CD4-positive, alpha-beta memory T cell (primary cell): ENCODE measurements around the gene TXNDC17. TPM values are rescaled to one million over a fixed set of nuclear protein-coding genes. Genes with fewer than 3 reads are reported as not detected.

Experiments
- CTCF ChIA-PET: fragments of 350-600 bp; sonication (Branson Sonifier 250); formaldehyde crosslinking; loops from one replicate; lab custom pipeline; 2021; ENCODE audit warnings: inconsistent platforms; ENCODE audit not compliant: partially characterized antibody; lab: Charles Lee
- POLR2A ChIA-PET: fragments of 350-600 bp; sonication (Branson Sonifier 250); formaldehyde crosslinking; loops from one replicate; lab custom pipeline; 2021; ENCODE audit not compliant: partially characterized antibody; lab: Charles Lee
- DNase-seq, 5 donors: peaks; one replicate each; pipeline versions ENCODE4 v3.0.0 to v3.0.0-alpha.2; 2020 to 2022; ENCODE audit warnings: mixed read lengths in 1 of 5
- H3K27ac ChIP-seq: one replicate; pipeline ENCODE4 v1.7.0; 2013; ENCODE audit warnings: low read depth, low read length
- H3K27me3 ChIP-seq: 2 replicates; pipeline ENCODE4 v1.7.0; 2013; ENCODE audit warnings: mild to moderate bottlenecking, low read length, moderate library complexity; ENCODE audit not compliant: insufficient read depth
- H3K36me3 ChIP-seq: 2 replicates; pipeline ENCODE4 v1.7.0; 2013; ENCODE audit warnings: mild to moderate bottlenecking, low read length, moderate library complexity; ENCODE audit not compliant: insufficient read depth
- H3K4me1 ChIP-seq: 2 replicates; pipeline ENCODE4 v1.7.0; 2013; ENCODE audit warnings: mild to moderate bottlenecking, low read length, moderate library complexity; ENCODE audit not compliant: insufficient read depth
- H3K4me3 ChIP-seq, 2 donors: one replicate each; pipeline ENCODE4 v1.7.0; 2013; ENCODE audit warnings: low read length in 2 of 2, mild to moderate bottlenecking in 1 of 2
- H3K9me3 ChIP-seq, 2 donors: one replicate each; pipeline ENCODE4 v1.7.0; 2013; ENCODE audit warnings: low read length in 2 of 2, control low read depth in 1 of 2; ENCODE audit not compliant: control insufficient read depth in 1 of 2
- H3K27ac Mint-ChIP-seq, 7 donors: one replicate each; pipeline ENCODE4 v1.8.0; 2020 to 2021; ENCODE audit warnings: mixed read lengths in 7 of 7, mild to moderate bottlenecking in 6 of 7, inconsistent platforms in 3 of 7, moderate library complexity in 3 of 7
- H3K27me3 Mint-ChIP-seq, 2 donors: one replicate each; pipeline ENCODE4 v1.8.0; 2020 to 2021; ENCODE audit warnings: mixed read lengths in 2 of 2
- H3K36me3 Mint-ChIP-seq, 2 donors: one replicate each; pipeline ENCODE4 v1.8.0; 2020 to 2021; ENCODE audit warnings: mixed read lengths in 2 of 2, inconsistent platforms in 1 of 2, mild to moderate bottlenecking in 1 of 2
- H3K4me1 Mint-ChIP-seq, 4 donors: one replicate each; pipeline ENCODE4 v1.8.0; 2020 to 2021; ENCODE audit warnings: mixed read lengths in 4 of 4, mild to moderate bottlenecking in 1 of 4
- H3K4me3 Mint-ChIP-seq, 8 donors: one replicate each; pipeline ENCODE4 v1.8.0; 2020 to 2021; ENCODE audit warnings: mixed read lengths in 8 of 8, mild to moderate bottlenecking in 7 of 8, moderate library complexity in 6 of 8, inconsistent platforms in 3 of 8
- H3K9me3 Mint-ChIP-seq, 8 donors: one replicate each; pipeline ENCODE4 v1.8.0; 2020 to 2021; ENCODE audit warnings: mixed read lengths in 8 of 8, mild to moderate bottlenecking in 5 of 8, inconsistent platforms in 3 of 8, moderate library complexity in 1 of 8
- intact Hi-C: fragments of 100-400 bp; cut with micrococcal nuclease; formaldehyde crosslinking; loops from one replicate; pipeline ENCODE4 v1.15.1; 2023
- polyA plus RNA-seq, 2 donors: library from polyadenylated mRNA; unstranded; fragments of 300-500 nt; fragmentation: Illumina TruSeq; gene quantifications; one replicate each; pipeline ENCODE4 v1.2.3, GENCODE V29; 2021
- total RNA-seq, 2 experiments: library from RNA; stranded (reverse); gene quantifications; one replicate each; pipeline ENCODE4 v1.2.3, GENCODE V29; 2021

The TXNDC17 gene
- total and polyA plus RNA-seq, 4 experiments from 2014 or later, result 17.0 to 122 (median 50.9) TPM

DNA sequence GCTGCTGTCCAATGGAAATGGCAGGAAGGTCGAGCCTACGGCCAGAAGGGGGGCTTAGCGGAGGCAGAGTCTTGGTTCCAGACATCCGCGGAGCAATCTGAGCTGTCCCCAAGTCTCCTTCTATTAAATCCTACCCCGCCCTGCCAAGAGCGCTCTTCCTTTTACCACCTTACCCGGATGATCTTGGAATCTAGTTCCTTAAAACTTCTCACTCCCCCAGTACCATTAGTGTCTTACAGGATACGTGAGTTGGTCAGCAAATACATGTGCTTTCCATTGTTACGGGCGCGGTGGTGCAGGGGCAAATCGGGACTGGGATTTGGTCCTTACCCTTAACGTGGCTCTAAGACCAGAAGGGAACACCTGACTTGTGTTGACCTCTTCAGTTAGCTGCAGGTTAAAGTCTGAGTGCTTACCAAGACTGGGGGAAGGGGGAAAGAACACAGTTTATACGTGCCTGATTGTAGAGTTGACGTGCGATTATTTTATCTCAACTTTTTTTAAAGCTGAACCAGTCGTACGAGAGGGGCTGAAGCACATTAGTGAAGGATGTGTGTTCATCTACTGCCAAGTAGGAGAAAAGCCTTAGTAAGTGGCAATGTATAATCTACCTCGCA is 495 bp downstream of the TXNDC17 start:
- ChIA-PET CTCF (interaction anchor here (0.9 to 1.9 kb wide), 3 partner anchors 10 to 25 kb away, joined by 3 to 9 read pairs (median 3); partner anchors contain the start of genes C17orf100 and MED31), POLR2A (interaction anchor here (0.6 to 5.6 kb wide), 9 partner anchors 9 to 1606 kb away, joined by 3 to 78 read pairs (median 4); partner anchors contain the start of genes C17orf100, CTC1, MED31 and NUP88)
- DNase-seq, result peak in 3 of 5 donors; percentile 18 to 47 (median 21)
- H3K27me3 Mint-ChIP-seq, result no peaks in the 10 kb centered on the region
- Histone ChIP-seq H3K9me3 (no peaks in the 10 kb centered on the region), H3K4me3 (peak overlapping the region; percentile 74 to 94), H3K4me1 (peaks cover 40% of the 10 kb centered on the region), H3K36me3 (peaks cover 12% of the 10 kb centered on the region), H3K27ac (peak overlapping the region; percentile 81), H3K27me3 (no peaks in the 10 kb centered on the region)
- peak overlapping the region; percentile 96 to 99 (median 98) for H3K27ac Mint-ChIP-seq
- peaks cover 20 to 72% (median 45%) of the 10 kb centered on the region in 4 donors for H3K4me1 Mint-ChIP-seq
- peaks cover 18 to 43% of the 10 kb centered on the region in 2 donors for H3K36me3 Mint-ChIP-seq
- intact Hi-C loops, result loop anchor here (2.0 to 10.0 kb wide), 3 partner anchors 113 to 1057 kb away; partner anchors contain the start of genes NLRP1 and XAF1
- no peaks in the 10 kb centered on the region for H3K9me3 Mint-ChIP-seq
- peak overlapping the region; percentile 95 to 98 (median 96) for H3K4me3 Mint-ChIP-seq

DNA sequence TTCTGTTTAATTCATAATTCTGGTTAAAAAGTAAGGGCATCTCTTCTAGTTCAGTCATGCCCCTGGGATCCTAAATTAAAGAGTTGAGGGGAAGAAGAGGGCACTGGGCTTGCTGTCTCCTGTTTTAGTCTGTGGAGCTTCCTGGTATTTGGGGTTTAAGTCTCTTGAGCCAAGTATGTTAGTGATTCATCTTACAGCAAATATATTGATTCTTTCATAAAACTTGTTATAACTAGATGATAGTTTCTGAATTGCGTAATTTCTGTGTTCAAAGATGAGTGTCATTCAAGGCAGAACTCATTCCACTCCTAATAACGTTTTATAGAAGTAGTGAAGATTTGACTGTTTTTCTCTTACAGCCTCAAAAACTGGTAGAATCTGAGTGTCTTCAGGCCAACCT is 1.7 kb downstream of the TXNDC17 start:
- POLR2A ChIA-PET, result interaction anchor here (3.4 to 5.6 kb wide), 2 partner anchors 8 to 15 kb away, joined by 30 to 78 read pairs; partner anchors contain the start of genes C17orf100 and MED31
- Mint-ChIP-seq H3K36me3 (peaks cover 23 to 53% of the 10 kb centered on the region in 2 donors), H3K9me3 (no peaks in the 10 kb centered on the region), H3K4me1 (peaks cover 25 to 81% (median 51%) of the 10 kb centered on the region in 4 donors), H3K27me3 (no peaks in the 10 kb centered on the region), H3K4me3 (peak overlapping the region in 6 of 8 donors; percentile 29 to 96 (median 60)), H3K27ac (peak overlapping the region; percentile 6 to 99 (median 80))
- intact Hi-C loops, result loop anchor here (10.0 kb wide), 2 partner anchors 112 to 168 kb away; partner anchors contain the start of gene XAF1
- no peaks in the 10 kb centered on the region for H3K27me3 ChIP-seq
- CTCF ChIA-PET, result interaction anchor here (1.5 to 1.9 kb wide), 2 partner anchors 9 to 24 kb away, joined by 3 to 9 read pairs; partner anchors contain the start of genes C17orf100 and MED31
- no peaks in the 10 kb centered on the region for H3K9me3 ChIP-seq
- peaks cover 40% of the 10 kb centered on the region for H3K4me1 ChIP-seq
- peaks cover 15% of the 10 kb centered on the region for H3K36me3 ChIP-seq
- DNase-seq, result no peak
- H3K27ac ChIP-seq, result peak overlapping the region; percentile 81
- H3K4me3 ChIP-seq, result no peak overlapping the region

- Histone ChIP-seq H3K36me3 (peaks cover 23% of the 10 kb centered on the region), H3K4me3 (no peak overlapping the region), H3K27me3 (no peaks in the 10 kb centered on the region), H3K4me1 (peaks cover 46% of the 10 kb centered on the region), H3K27ac (no peak overlapping the region), H3K9me3 (no peaks in the 10 kb centered on the region)
- Mint-ChIP-seq H3K9me3 (no peaks in the 10 kb centered on the region), H3K27ac (peak overlapping the region in 5 of 7 donors; percentile 37 to 96 (median 77)), H3K27me3 (no peaks in the 10 kb centered on the region), H3K36me3 (peaks cover 30 to 63% of the 10 kb centered on the region in 2 donors), H3K4me3 (peak overlapping the region in 1 of 8 donors; percentile 25), H3K4me1 (peaks cover 30 to 82% (median 50%) of the 10 kb centered on the region in 4 donors)
- no peak for DNase-seq
- ChIA-PET CTCF (no interaction called here), POLR2A (no interaction called here)
- intact Hi-C loops, result loop anchor here (10.0 kb wide), 2 partner anchors 111 to 169 kb away; partner anchors contain the start of gene XAF1
Observed at GRCh38 chr17:6643451-6644125, 2.7 kb downstream of the TXNDC17 start.

DNA sequence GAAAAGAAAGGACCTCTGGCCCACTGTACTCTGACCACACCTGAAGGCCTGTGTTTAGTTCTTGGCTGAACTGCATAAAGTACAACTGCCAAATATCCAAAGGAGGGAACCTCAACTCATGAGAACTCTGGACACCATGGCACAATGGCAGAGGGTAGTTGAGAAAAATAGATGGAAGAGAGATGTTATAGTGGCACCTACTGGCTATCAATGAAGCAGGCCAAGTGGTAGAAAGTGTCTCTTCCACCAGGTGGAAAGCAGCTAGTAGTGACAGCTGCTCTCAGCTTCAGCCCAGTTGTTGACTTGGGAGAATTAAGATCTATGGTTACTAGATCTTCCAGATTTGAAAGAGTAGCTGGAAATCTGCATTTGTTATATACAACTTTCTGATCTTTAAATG is 7.3 kb downstream of the TXNDC17 start:
- Histone ChIP-seq H3K4me3 (no peak overlapping the region), H3K27me3 (no peaks in the 10 kb centered on the region), H3K4me1 (peaks cover 46% of the 10 kb centered on the region), H3K36me3 (peaks cover 22% of the 10 kb centered on the region), H3K9me3 (no peaks in the 10 kb centered on the region), H3K27ac (no peak overlapping the region)
- no peaks in the 10 kb centered on the region for H3K27me3 Mint-ChIP-seq
- DNase-seq, result no peak
- POLR2A ChIA-PET, result interaction anchor here (0.7 to 0.8 kb wide), 2 partner anchors 8 to 9 kb away, joined by 3 read pairs; a partner anchor contains a TSS
- peak overlapping the region in 6 of 7 donors; percentile 23 to 99 (median 71) for H3K27ac Mint-ChIP-seq
- CTCF ChIA-PET, result interaction anchor here (0.7 to 0.9 kb wide), 2 partner anchors 16 to 175 kb away, joined by 3 to 5 read pairs; no protein-coding TSS in a partner anchor
- peak overlapping the region in 1 of 8 donors; percentile 40 for H3K4me3 Mint-ChIP-seq
- H3K36me3 Mint-ChIP-seq, result peaks cover 30 to 68% of the 10 kb centered on the region in 2 donors
- intact Hi-C loops, result loop anchor here (10.0 kb wide), 2 partner anchors 107 to 173 kb away; partner anchors contain the start of gene XAF1
- H3K4me1 Mint-ChIP-seq, result peaks cover 29 to 80% (median 53%) of the 10 kb centered on the region in 4 donors
- H3K9me3 Mint-ChIP-seq, result peaks cover 0 to 2% (median 0%) of the 10 kb centered on the region in 8 donors

DNA sequence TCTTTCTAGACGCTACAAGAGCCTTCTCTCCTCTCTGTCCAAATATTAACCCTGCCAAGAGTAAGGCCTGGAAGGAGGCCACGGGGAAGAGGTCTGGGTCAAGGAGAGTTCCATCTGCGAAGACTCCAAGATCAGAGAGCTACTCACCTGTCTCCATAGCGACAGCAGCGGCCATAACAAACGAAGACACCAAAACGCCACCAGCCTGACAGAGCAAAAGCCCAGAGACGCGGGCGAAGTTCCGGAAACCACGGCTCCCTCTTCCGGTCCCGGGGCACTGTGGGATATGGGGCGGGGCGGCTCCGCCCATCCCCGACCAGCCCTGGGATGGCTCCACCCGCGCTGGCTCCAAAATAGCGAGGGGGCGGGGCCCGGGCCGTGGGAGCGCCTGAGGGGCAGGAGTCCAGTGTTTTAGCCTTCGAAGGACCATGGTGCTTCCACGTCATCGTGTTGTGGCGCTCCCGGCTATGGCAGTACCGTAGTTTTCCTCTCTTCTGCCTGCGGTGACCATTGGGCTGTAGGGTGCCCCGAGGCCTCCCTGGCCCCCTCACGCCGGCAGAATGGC is 10.6 kb downstream of the TXNDC17 start, which contains the start of the genes C17orf100 and MED31:
Gene C17orf100, plus strand, starts transcription at position 409 of the 565 bp plus-strand sequence. Its CDS starts 152 bp downstream, at position 561.
Gene MED31, minus strand, starts transcription at position 252 of the 565 bp plus-strand sequence. Its CDS starts 77 bp downstream, at position 175.
- Mint-ChIP-seq H3K27ac (peak within 1 kb of the TSS; percentile 99 to 100 (median 100)), H3K9me3 (peaks cover 0 to 2% (median 0%) of the 10 kb centered on the region in 8 donors), H3K36me3 (peaks cover 12 to 44% of the 10 kb centered on the region in 2 donors), H3K27me3 (no peaks in the 10 kb centered on the region), H3K4me1 (peaks cover 36 to 82% (median 61%) of the 10 kb centered on the region in 4 donors), H3K4me3 (peak within 1 kb of the TSS; percentile 96 to 100 (median 99))
- peak within 1 kb of the TSS; percentile 80 to 83 for H3K4me3 ChIP-seq
- no peaks in the 10 kb centered on the region for H3K9me3 ChIP-seq
- peak within 1 kb of the TSS; percentile 99 for H3K27ac ChIP-seq
- no peaks in the 10 kb centered on the region for H3K27me3 ChIP-seq
- H3K4me1 ChIP-seq, result peaks cover 50% of the 10 kb centered on the region
- ChIA-PET POLR2A (interaction anchor here (3.4 kb wide), 1 partner anchor 11 kb away, joined by 78 read pairs; the partner anchor contains the start of genes KIAA0753 and TXNDC17), CTCF (interaction anchor here (1.1 to 1.4 kb wide), 2 partner anchors 10 to 106 kb away, joined by 6 to 9 read pairs; no protein-coding TSS in a partner anchor)
- peaks cover 11% of the 10 kb centered on the region for H3K36me3 ChIP-seq
- intact Hi-C loops, result loop anchor here (1.0 to 10.0 kb wide), 3 partner anchors 11 to 1165 kb away; partner anchors contain the start of genes DERL2, KIAA0753, MIS12 and PIMREG
- DNase-seq, result peak; percentile 93 to 96 (median 95)

DNA sequence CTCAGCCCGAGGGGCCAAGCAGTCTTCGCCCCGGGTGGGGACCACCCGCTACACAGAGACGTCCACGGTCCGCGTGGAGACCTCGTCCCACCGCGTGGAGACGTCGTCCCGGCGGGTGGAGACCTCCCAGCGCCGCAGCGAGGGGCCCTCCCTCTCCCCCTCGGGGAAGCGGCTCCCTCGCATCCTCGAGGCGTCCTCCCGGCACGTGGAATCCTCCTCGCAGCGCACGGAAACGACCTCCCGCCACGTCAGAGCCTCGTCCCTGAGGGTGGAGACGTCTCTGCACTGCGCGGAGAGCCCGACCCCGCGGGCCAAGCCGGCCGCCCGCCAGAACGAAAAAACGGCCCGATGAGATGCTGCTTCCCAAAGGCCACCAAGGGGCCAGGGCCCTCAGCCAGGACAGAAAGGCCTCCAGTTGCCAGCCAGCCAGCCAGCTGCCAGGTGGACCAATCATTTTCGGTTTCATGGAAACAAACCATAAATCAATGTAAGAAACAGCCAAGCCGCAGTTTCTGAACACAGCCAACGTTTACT is 11.1 kb downstream of the TXNDC17 start:
- Mint-ChIP-seq H3K9me3 (peaks cover 0 to 2% (median 0%) of the 10 kb centered on the region in 8 donors), H3K4me3 (peak overlapping the region; percentile 70 to 99 (median 76)), H3K36me3 (peaks cover 10 to 38% of the 10 kb centered on the region in 2 donors), H3K4me1 (peaks cover 35 to 79% (median 59%) of the 10 kb centered on the region in 4 donors), H3K27me3 (no peaks in the 10 kb centered on the region), H3K27ac (peak overlapping the region; percentile 2 to 90 (median 74))
- H3K9me3 ChIP-seq, result no peaks in the 10 kb centered on the region
- peaks cover 11% of the 10 kb centered on the region for H3K36me3 ChIP-seq
- peak in 4 of 5 donors; percentile 17 to 57 (median 39) for DNase-seq
- H3K27me3 ChIP-seq, result no peaks in the 10 kb centered on the region
- ChIA-PET POLR2A (interaction anchor here (3.4 kb wide), 1 partner anchor 12 kb away, joined by 78 read pairs; the partner anchor contains the start of genes KIAA0753 and TXNDC17), CTCF (interaction anchor here (1.4 kb wide), 1 partner anchor 10 kb away, joined by 9 read pairs; no protein-coding TSS in a partner anchor)
- peak overlapping the region; percentile 80 to 83 for H3K4me3 ChIP-seq
- H3K4me1 ChIP-seq, result peaks cover 50% of the 10 kb centered on the region
- peak overlapping the region; percentile 99 for H3K27ac ChIP-seq
- intact Hi-C loops, result loop anchor here (1.0 to 10.0 kb wide), 3 partner anchors 12 to 1166 kb away; partner anchors contain the start of genes DERL2, KIAA0753, MIS12 and PIMREG
